ENCODE data around the gene LDAF1. TPM values are rescaled to one million over a fixed set of nuclear protein-coding genes. Genes with fewer than 3 reads are reported as not detected.

LDAF1 gene
- total RNA-seq, 1 donor from 2014 or later = 63.8 TPM

DNA sequence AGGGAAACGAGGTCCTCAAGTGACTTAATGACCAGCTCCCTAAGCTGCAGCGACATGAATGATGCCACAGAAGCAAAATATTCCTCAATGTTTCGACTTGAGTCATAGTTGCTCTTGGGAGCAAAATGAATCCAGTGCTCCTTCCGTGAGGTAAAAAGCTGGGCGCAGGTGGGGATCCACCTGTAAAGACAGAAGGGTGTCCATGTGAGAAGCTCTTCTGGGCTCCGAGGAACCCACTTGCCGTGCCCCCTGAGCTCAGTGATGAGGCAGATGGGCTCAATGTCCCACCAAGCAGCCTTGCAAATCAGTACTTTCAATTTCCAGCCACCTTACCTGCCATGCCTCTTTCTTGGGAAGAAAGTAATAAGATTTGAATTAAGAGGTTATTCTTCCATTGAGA lies 33.3 kb upstream of the LDAF1 start:
- H3K4me3 ChIP-seq = no peak overlapping the region
- TF ChIP-seq, protein P1, sequence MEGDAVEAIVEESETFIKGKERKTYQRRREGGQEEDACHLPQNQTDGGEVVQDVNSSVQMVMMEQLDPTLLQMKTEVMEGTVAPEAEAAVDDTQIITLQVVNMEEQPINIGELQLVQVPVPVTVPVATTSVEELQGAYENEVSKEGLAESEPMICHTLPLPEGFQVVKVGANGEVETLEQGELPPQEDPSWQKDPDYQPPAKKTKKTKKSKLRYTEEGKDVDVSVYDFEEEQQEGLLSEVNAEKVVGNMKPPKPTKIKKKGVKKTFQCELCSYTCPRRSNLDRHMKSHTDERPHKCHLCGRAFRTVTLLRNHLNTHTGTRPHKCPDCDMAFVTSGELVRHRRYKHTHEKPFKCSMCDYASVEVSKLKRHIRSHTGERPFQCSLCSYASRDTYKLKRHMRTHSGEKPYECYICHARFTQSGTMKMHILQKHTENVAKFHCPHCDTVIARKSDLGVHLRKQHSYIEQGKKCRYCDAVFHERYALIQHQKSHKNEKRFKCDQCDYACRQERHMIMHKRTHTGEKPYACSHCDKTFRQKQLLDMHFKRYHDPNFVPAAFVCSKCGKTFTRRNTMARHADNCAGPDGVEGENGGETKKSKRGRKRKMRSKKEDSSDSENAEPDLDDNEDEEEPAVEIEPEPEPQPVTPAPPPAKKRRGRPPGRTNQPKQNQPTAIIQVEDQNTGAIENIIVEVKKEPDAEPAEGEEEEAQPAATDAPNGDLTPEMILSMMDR (IDR thresholded peaks at IDR 0.05) = no peak
- TF ChIP-seq POLR2AphosphoS5 (IDR thresholded peaks at IDR 0.05; ENCODE audit: insufficient read depth in 1 of 2, low read depth in 1 of 2) (no peak), POLR2A (IDR thresholded peaks at IDR 0.05) (no peak)
- H3K9me3 ChIP-seq = no peaks in the 10 kb centered on the region
- H3K27me3 ChIP-seq = no peaks in the 10 kb centered on the region
- no peaks in the 10 kb centered on the region for H3K36me3 ChIP-seq
- H3K4me1 ChIP-seq = no peaks in the 10 kb centered on the region
- H3K27ac ChIP-seq = no peak overlapping the region
- intact Hi-C loops (cut with DNase I) = no loop called here
- no peak for DNase-seq (ENCODE audit: extremely low spot score in 2 of 2)

DNA sequence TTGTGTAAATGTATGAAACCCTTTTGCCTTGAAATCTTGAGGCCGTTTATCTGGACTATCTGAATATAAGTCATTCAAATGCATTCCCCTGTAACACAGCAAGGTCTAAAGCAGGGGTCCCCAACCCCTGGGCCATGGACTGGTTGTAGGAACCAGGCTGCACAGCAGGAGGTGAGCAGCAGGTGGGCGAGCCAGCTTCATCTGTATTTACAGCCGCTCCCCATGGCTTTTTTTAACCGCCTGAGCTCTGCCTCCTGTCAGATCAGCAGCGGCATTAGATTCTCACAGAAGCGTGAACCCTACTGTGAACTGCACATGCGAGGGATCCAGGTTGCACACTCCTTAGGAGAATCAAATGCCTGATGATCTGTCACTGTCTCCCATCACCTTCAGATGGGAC lies 32.0 kb upstream of the LDAF1 start:
- Histone ChIP-seq H3K36me3 (no peaks in the 10 kb centered on the region), H3K4me1 (no peaks in the 10 kb centered on the region), H3K27me3 (no peaks in the 10 kb centered on the region), H3K4me3 (no peak overlapping the region), H3K9me3 (no peaks in the 10 kb centered on the region), H3K27ac (no peak overlapping the region)
- no peak for DNase-seq (ENCODE audit: extremely low spot score in 2 of 2)
- intact Hi-C loops (cut with DNase I) = no loop called here
- TF ChIP-seq POLR2A (IDR thresholded peaks at IDR 0.05) (no peak), POLR2AphosphoS5 (IDR thresholded peaks at IDR 0.05; ENCODE audit: insufficient read depth in 1 of 2, low read depth in 1 of 2) (no peak)
- TF ChIP-seq, protein P1 (IDR thresholded peaks at IDR 0.05) = no peak

DNA sequence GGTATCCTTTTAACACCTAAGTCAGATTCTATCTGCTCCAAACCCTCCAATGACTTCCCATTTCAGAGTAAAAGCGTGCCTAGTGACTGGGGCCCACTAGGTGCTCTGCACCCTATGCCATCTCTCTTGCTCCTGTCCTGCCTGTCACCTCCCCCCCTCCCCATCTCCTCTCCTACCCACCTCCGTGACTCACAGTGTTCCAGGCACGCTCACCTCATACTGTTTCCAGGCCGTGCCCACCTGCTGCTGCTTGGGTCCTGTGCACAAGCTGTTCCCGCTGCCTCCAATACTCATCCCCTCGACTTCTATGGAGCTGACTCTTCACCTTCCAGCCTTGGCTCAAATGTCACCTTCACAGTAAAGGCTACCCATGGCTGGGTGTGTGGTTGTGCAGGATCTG lies 29.5 kb upstream of the LDAF1 start:
- H3K4me1 ChIP-seq = no peaks in the 10 kb centered on the region
- intact Hi-C loops (cut with DNase I) = no loop called here
- no peak overlapping the region for H3K27ac ChIP-seq
- H3K36me3 ChIP-seq = no peaks in the 10 kb centered on the region
- no peak for TF ChIP-seq POLR2A (IDR thresholded peaks at IDR 0.05)
- TF ChIP-seq, protein P1 (IDR thresholded peaks at IDR 0.05) = no peak
- no peak for TF ChIP-seq POLR2AphosphoS5 (IDR thresholded peaks at IDR 0.05; ENCODE audit: insufficient read depth in 1 of 2, low read depth in 1 of 2)
- no peaks in the 10 kb centered on the region for H3K9me3 ChIP-seq
- no peaks in the 10 kb centered on the region for H3K27me3 ChIP-seq
- DNase-seq (ENCODE audit: extremely low spot score in 2 of 2) = no peak
- no peak overlapping the region for H3K4me3 ChIP-seq

DNA sequence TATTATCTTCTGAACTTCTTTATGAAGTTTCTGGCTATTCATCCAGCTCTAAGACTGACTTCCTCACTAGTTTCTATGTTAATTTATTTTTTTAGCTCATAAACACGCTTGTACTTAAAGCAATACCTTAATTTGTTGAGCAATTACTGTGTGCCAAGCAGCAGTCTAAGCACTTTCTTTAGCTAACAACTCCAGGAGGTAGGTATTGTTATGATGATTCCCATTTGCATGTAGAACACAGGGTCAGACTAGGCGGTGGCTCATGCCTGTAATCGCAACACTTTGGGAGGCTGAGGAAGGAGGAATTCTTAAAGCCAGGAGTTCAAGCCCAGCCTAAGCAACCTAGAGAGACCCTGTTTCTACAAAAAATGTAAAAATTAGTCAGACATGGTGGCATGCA lies 27.7 kb upstream of the LDAF1 start:
- intact Hi-C loops (cut with DNase I) = no loop called here
- no peak overlapping the region for H3K27ac ChIP-seq
- no peaks in the 10 kb centered on the region for H3K9me3 ChIP-seq
- no peak for DNase-seq (ENCODE audit: extremely low spot score in 2 of 2)
- H3K36me3 ChIP-seq = no peaks in the 10 kb centered on the region
- H3K27me3 ChIP-seq = no peaks in the 10 kb centered on the region
- TF ChIP-seq POLR2A (IDR thresholded peaks at IDR 0.05) = no peak
- no peak for TF ChIP-seq POLR2AphosphoS5 (IDR thresholded peaks at IDR 0.05; ENCODE audit: insufficient read depth in 1 of 2, low read depth in 1 of 2)
- no peaks in the 10 kb centered on the region for H3K4me1 ChIP-seq
- no peak overlapping the region for H3K4me3 ChIP-seq

DNA sequence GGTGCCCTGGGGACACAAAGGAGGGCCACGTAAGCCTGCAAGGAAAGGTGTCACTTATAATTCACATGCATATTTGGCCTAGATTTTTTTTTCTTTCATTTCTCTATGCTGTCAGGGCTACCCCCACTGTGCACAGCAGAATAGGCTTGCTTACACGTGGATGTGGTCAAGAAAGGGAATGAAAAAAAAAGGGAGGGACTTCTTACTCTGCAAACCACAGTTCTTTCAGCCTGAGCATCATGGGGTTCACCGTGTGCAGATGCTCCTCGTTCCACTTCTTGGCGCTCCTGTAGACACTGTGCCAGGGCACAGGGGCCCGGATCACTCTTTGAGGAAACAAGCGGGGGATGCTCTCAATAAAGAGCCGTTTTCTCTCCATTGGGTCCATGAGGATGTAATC lies 24.4 kb upstream of the LDAF1 start:
- Histone ChIP-seq H3K27ac (no peak overlapping the region), H3K4me1 (no peaks in the 10 kb centered on the region), H3K9me3 (no peaks in the 10 kb centered on the region), H3K27me3 (no peaks in the 10 kb centered on the region), H3K36me3 (no peaks in the 10 kb centered on the region), H3K4me3 (no peak overlapping the region)
- TF ChIP-seq, protein P1 (IDR thresholded peaks at IDR 0.05) = no peak
- TF ChIP-seq POLR2AphosphoS5 (IDR thresholded peaks at IDR 0.05; ENCODE audit: insufficient read depth in 1 of 2, low read depth in 1 of 2) = no peak
- no peak for TF ChIP-seq POLR2A (IDR thresholded peaks at IDR 0.05)
- intact Hi-C loops (cut with DNase I) = no loop called here
- no peak for DNase-seq (ENCODE audit: extremely low spot score in 2 of 2)

DNA sequence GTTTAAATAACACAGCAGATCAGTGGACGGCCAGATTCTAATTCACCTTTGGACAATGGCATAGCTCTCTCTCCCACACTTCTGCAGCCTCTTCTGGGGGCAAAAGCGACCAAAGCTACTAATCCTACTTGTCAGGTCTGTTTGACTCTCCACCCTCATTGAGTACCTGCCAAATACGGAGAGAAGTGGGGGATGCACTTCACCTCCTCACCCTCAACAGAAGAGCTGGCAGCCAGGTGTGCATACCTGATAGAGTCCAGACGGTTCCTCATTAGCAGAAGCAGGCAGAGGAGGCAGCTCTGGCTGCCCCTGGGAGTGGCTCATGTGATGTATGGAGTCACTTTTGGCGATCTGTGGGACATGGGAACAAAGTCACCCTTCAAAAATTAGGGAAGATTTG lies 12.7 kb upstream of the LDAF1 start:
- no peak for DNase-seq (ENCODE audit: extremely low spot score in 2 of 2)

More for the DNA sequence above, 12.7 kb upstream of the LDAF1 start:
- H3K9me3 ChIP-seq = no peaks in the 10 kb centered on the region
- no peaks in the 10 kb centered on the region for H3K36me3 ChIP-seq
- no peaks in the 10 kb centered on the region for H3K27me3 ChIP-seq
- H3K27ac ChIP-seq = no peak overlapping the region
- TF ChIP-seq POLR2A (IDR thresholded peaks at IDR 0.05) = no peak
- TF ChIP-seq, protein P1 (IDR thresholded peaks at IDR 0.05) = no peak
- TF ChIP-seq POLR2AphosphoS5 (IDR thresholded peaks at IDR 0.05; ENCODE audit: insufficient read depth in 1 of 2, low read depth in 1 of 2) = no peak
- intact Hi-C loops (cut with DNase I) = no loop called here
- H3K4me3 ChIP-seq = no peak overlapping the region
- peaks cover 6% of the 10 kb centered on the region for H3K4me1 ChIP-seq

All from vagina (tissue), 2 donors.